ENCODE data around the gene BEND3. TPM values are rescaled to one million over a fixed set of nuclear protein-coding genes. Genes with fewer than 3 reads are reported as not detected.

Gene BEND3
- total and polyA plus RNA-seq, 4 donors: 2.3 to 4.3 (median 3.4) TPM

GRCh38 chr6:107060704-107061103 is 54.6 kb downstream of the BEND3 start:
- no peaks in the 10 kb centered on the region for H3K9me3 ChIP-seq (ENCODE audit: control insufficient read depth, insufficient read depth, low read length)
- no peaks in the 10 kb centered on the region for H3K4me1 ChIP-seq (ENCODE audit: control insufficient read depth, insufficient read depth, low read length)
- no peak overlapping the region for H3K4me3 ChIP-seq (ENCODE audit: low read depth, low read length)
- H3K36me3 ChIP-seq (ENCODE audit: control insufficient read depth, insufficient read depth, low read length): no peaks in the 10 kb centered on the region
- WGBS (ENCODE audit: insufficient coverage): 89% methylated on average over 4 of the region's 6 CpGs
- H3K27ac ChIP-seq (ENCODE audit: low read depth, low read length): no peak overlapping the region
- H3K27me3 ChIP-seq (ENCODE audit: control insufficient read depth, insufficient read depth, low read length): no peaks in the 10 kb centered on the region
- DNase-seq (ENCODE audit: low read depth in 4 of 6, low spot score in 6 of 6): no peak

DNA sequence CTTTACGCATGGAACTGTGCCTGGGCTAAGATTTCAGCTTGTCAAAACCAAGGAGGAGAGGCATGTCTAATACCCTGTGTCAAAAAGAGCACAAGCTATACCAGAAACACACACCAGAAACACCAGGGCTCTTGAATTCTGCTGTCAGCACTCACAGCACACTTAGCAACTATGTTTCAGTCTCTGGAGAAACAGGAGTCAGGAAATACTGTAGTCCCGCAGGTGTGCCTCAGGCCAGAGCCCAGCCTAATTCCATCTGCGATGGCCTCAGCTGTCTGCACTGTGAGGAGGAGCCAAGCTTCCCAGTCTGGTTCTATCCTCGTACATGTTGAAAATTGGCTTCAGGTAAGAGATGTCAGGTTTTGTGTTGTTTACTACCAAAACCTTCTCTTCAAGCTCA is 55.7 kb downstream of the BEND3 start:
- H3K27ac ChIP-seq (ENCODE audit: low read depth, low read length): no peak overlapping the region
- no peaks in the 10 kb centered on the region for H3K27me3 ChIP-seq (ENCODE audit: control insufficient read depth, insufficient read depth, low read length)
- no peak overlapping the region for H3K4me3 ChIP-seq (ENCODE audit: low read depth, low read length)
- no peaks in the 10 kb centered on the region for H3K36me3 ChIP-seq (ENCODE audit: control insufficient read depth, insufficient read depth, low read length)
- DNase-seq (ENCODE audit: low read depth in 4 of 6, low spot score in 6 of 6): no peak
- no peaks in the 10 kb centered on the region for H3K4me1 ChIP-seq (ENCODE audit: control insufficient read depth, insufficient read depth, low read length)
- no peaks in the 10 kb centered on the region for H3K9me3 ChIP-seq (ENCODE audit: control insufficient read depth, insufficient read depth, low read length)
- 94% methylated on average over 3 of the region's 4 CpGs for WGBS (ENCODE audit: insufficient coverage)

DNA sequence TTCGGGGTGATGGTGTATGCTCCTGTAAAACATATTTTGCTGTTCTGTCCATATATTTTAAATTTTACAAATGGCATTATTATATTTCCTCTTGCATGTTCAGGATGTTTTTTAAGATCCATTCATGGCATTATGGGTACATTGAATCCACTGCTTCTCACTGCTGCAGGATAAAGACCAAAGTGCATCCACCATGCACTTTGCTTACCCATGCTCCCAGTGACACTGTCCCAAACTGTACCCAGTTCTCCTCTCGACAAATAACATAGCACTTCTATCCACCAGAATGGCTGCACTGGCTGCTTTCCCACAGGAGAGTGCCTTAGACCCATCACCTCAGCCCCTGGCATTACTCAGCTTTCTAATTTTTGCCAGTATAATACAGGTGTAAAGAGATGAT is 57.6 kb downstream of the BEND3 start:
- DNase-seq (ENCODE audit: low read depth in 4 of 6, low spot score in 6 of 6): no peak
- no peak overlapping the region for H3K4me3 ChIP-seq (ENCODE audit: low read depth, low read length)
- H3K36me3 ChIP-seq (ENCODE audit: control insufficient read depth, insufficient read depth, low read length): no peaks in the 10 kb centered on the region
- H3K4me1 ChIP-seq (ENCODE audit: control insufficient read depth, insufficient read depth, low read length): no peaks in the 10 kb centered on the region
- no peaks in the 10 kb centered on the region for H3K9me3 ChIP-seq (ENCODE audit: control insufficient read depth, insufficient read depth, low read length)
- no peak overlapping the region for H3K27ac ChIP-seq (ENCODE audit: low read depth, low read length)
- H3K27me3 ChIP-seq (ENCODE audit: control insufficient read depth, insufficient read depth, low read length): no peaks in the 10 kb centered on the region
- 89% methylated on average over 1 of the region's 2 CpGs for WGBS (ENCODE audit: insufficient coverage)

DNA sequence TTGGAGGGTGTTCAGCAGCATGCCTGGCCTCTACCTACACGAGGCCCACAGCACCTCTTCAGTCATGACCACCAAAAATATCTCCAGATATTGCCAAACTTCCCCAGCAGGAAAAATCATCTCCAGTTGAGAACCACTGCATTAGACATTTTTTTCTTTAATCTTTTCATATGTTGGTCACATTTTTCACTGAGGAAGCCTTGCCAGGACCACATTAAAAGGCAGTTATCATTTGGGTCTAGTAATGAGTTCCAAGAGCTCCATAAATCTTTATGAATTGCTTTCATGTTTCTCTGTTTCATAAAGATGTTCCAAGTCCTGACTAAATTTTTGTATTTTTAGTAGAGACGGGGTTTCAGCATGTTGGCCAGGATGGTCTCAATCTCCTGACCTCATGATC is 58.5 kb downstream of the BEND3 start:
- Histone ChIP-seq H3K36me3 (ENCODE audit: control insufficient read depth, insufficient read depth, low read length) (peaks cover 3% of the 10 kb centered on the region), H3K9me3 (ENCODE audit: control insufficient read depth, insufficient read depth, low read length) (no peaks in the 10 kb centered on the region), H3K27me3 (ENCODE audit: control insufficient read depth, insufficient read depth, low read length) (no peaks in the 10 kb centered on the region), H3K4me3 (ENCODE audit: low read depth, low read length) (no peak overlapping the region), H3K27ac (ENCODE audit: low read depth, low read length) (no peak overlapping the region), H3K4me1 (ENCODE audit: control insufficient read depth, insufficient read depth, low read length) (no peaks in the 10 kb centered on the region)
- DNase-seq (ENCODE audit: low read depth in 4 of 6, low spot score in 6 of 6): peak in 1 of 6 donors; percentile 55
- 100% methylated on average over 1 of the region's 2 CpGs for WGBS (ENCODE audit: insufficient coverage)

- H3K36me3 ChIP-seq (ENCODE audit: control insufficient read depth, insufficient read depth, low read length): peaks cover 23% of the 10 kb centered on the region
- no peaks in the 10 kb centered on the region for H3K27me3 ChIP-seq (ENCODE audit: control insufficient read depth, insufficient read depth, low read length)
- H3K27ac ChIP-seq (ENCODE audit: low read depth, low read length): no peak overlapping the region
- H3K9me3 ChIP-seq (ENCODE audit: control insufficient read depth, insufficient read depth, low read length): no peaks in the 10 kb centered on the region
- H3K4me3 ChIP-seq (ENCODE audit: low read depth, low read length): no peak overlapping the region
- 94% methylated on average over 2 of the region's 7 CpGs for whole genome bisulfite sequencing (ENCODE audit: insufficient coverage)
- DNase-seq (ENCODE audit: low read depth in 4 of 6, low spot score in 6 of 6): no peak
- peaks cover 9% of the 10 kb centered on the region for H3K4me1 ChIP-seq (ENCODE audit: control insufficient read depth, insufficient read depth, low read length)
Measured at GRCh38 chr6:107047807-107048206, 67.5 kb downstream of the BEND3 start.

DNA sequence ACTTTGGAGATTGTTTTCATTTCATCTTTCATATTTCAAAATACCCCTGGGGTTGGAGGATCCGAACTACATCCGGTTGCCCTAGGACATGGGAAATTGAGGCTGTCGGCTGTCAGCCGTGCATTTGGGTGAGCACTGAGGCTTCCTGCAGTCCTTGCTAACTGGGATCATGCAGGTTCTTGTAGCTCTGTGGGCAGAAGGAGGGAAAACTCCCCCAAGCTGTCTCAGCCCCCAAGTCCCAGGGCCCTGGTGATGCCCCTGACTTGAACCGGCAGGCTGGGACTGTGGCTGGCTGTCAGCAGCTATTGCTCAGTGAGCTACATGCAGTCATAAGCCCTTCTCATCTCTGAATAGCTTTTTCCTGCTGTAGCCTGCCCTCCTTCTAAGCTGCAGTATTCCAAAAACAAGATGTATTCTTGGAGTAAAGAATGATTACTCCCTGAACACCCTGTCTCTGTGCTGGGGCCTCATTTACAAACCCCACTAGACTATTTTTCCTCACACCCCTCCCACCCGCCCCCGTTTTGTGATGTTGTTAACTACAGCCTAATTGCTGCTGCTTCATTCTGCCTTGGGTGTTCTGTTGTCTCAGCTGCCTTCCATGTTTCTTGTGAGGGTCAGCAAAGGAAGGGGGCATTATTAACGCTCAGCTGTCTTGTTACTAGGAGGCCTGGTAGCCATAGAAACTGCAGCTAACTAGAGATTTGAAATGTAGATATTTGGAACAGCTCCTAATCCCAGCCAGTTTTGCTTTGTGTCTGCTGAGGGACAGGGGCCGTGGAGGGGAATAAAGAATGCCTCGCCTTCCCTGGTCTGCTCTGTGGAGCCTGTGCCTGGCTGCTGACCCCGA is 69.3 kb downstream of the BEND3 start:
- H3K36me3 ChIP-seq (ENCODE audit: control insufficient read depth, insufficient read depth, low read length): peaks cover 24% of the 10 kb centered on the region
- no peaks in the 10 kb centered on the region for H3K9me3 ChIP-seq (ENCODE audit: control insufficient read depth, insufficient read depth, low read length)
- H3K27ac ChIP-seq (ENCODE audit: low read depth, low read length): peak overlapping the region; percentile 44
- H3K27me3 ChIP-seq (ENCODE audit: control insufficient read depth, insufficient read depth, low read length): no peaks in the 10 kb centered on the region
- 22% methylated on average over 9 of the region's 11 CpGs for WGBS (ENCODE audit: insufficient coverage)
- peak; percentile 48 to 93 (median 58) for DNase-seq (ENCODE audit: low read depth in 4 of 6, low spot score in 6 of 6)
- H3K4me1 ChIP-seq (ENCODE audit: control insufficient read depth, insufficient read depth, low read length): peaks cover 9% of the 10 kb centered on the region
- H3K4me3 ChIP-seq (ENCODE audit: low read depth, low read length): no peak overlapping the region

GRCh38 chr6:107033126-107033525 is 82.2 kb downstream of the BEND3 start:
- no peak for DNase-seq (ENCODE audit: low read depth in 4 of 6, low spot score in 6 of 6)
- Histone ChIP-seq H3K36me3 (ENCODE audit: control insufficient read depth, insufficient read depth, low read length) (peaks cover 6% of the 10 kb centered on the region), H3K9me3 (ENCODE audit: control insufficient read depth, insufficient read depth, low read length) (no peaks in the 10 kb centered on the region), H3K4me1 (ENCODE audit: control insufficient read depth, insufficient read depth, low read length) (peaks cover 8% of the 10 kb centered on the region), H3K4me3 (ENCODE audit: low read depth, low read length) (no peak overlapping the region), H3K27me3 (ENCODE audit: control insufficient read depth, insufficient read depth, low read length) (no peaks in the 10 kb centered on the region), H3K27ac (ENCODE audit: low read depth, low read length) (no peak overlapping the region)
- WGBS (ENCODE audit: insufficient coverage): 86% methylated on average over 1 of the region's 1 CpG

DNA sequence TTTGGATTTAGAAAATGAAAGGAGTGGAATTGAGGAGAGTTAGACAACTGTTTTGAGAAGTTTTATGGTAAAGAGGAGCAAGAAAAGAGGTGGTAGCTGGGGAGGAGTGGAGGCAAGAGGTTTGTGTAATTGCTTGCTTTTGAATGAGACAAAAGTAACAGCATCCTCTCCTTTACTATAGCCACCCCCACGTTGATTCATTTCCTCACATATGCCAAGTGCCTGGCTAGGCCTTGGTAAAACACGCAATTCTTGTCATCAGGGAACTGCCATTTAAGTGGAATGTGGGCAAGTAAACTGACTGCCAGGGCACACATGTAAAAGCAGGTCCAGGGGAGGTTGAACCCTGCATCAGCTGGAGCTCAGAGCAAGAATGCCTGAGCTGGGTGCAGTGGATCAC is 83.3 kb downstream of the BEND3 start:
- Histone ChIP-seq H3K9me3 (ENCODE audit: control insufficient read depth, insufficient read depth, low read length) (no peaks in the 10 kb centered on the region), H3K36me3 (ENCODE audit: control insufficient read depth, insufficient read depth, low read length) (peaks cover 6% of the 10 kb centered on the region), H3K4me1 (ENCODE audit: control insufficient read depth, insufficient read depth, low read length) (peaks cover 8% of the 10 kb centered on the region), H3K4me3 (ENCODE audit: low read depth, low read length) (no peak overlapping the region), H3K27ac (ENCODE audit: low read depth, low read length) (no peak overlapping the region), H3K27me3 (ENCODE audit: control insufficient read depth, insufficient read depth, low read length) (no peaks in the 10 kb centered on the region)
- WGBS (ENCODE audit: insufficient coverage): 92% methylated on average over 1 of the region's 2 CpGs
- no peak for DNase-seq (ENCODE audit: low read depth in 4 of 6, low spot score in 6 of 6)

GRCh38 chr6:107030151-107030550 is 85.2 kb downstream of the BEND3 start:
- Histone ChIP-seq H3K4me1 (ENCODE audit: control insufficient read depth, insufficient read depth, low read length) (peaks cover 8% of the 10 kb centered on the region), H3K27me3 (ENCODE audit: control insufficient read depth, insufficient read depth, low read length) (no peaks in the 10 kb centered on the region), H3K9me3 (ENCODE audit: control insufficient read depth, insufficient read depth, low read length) (no peaks in the 10 kb centered on the region), H3K36me3 (ENCODE audit: control insufficient read depth, insufficient read depth, low read length) (peaks cover 6% of the 10 kb centered on the region), H3K27ac (ENCODE audit: low read depth, low read length) (no peak overlapping the region), H3K4me3 (ENCODE audit: low read depth, low read length) (no peak overlapping the region)
- no peak for DNase-seq (ENCODE audit: low read depth in 4 of 6, low spot score in 6 of 6)
- 73% methylated on average over 2 of the region's 5 CpGs for WGBS (ENCODE audit: insufficient coverage)

GRCh38 chr6:107026965-107027364 is 88.3 kb downstream of the BEND3 start:
- no peak for DNase-seq (ENCODE audit: low read depth in 4 of 6, low spot score in 6 of 6)
- WGBS (ENCODE audit: insufficient coverage): 97% methylated on average over 8 of the region's 8 CpGs
- peaks cover 8% of the 10 kb centered on the region for H3K4me1 ChIP-seq (ENCODE audit: control insufficient read depth, insufficient read depth, low read length)

More at GRCh38 chr6:107026965-107027364, 88.3 kb downstream of the BEND3 start:
- Histone ChIP-seq H3K27ac (ENCODE audit: low read depth, low read length) (no peak overlapping the region), H3K4me3 (ENCODE audit: low read depth, low read length) (no peak overlapping the region), H3K9me3 (ENCODE audit: control insufficient read depth, insufficient read depth, low read length) (no peaks in the 10 kb centered on the region), H3K36me3 (ENCODE audit: control insufficient read depth, insufficient read depth, low read length) (peaks cover 6% of the 10 kb centered on the region), H3K27me3 (ENCODE audit: control insufficient read depth, insufficient read depth, low read length) (no peaks in the 10 kb centered on the region)
